GM08714 (cell line): Measurements from ENCODE around the gene NDUFB10.
A peak's percentile ranks its signal among the peaks of the same experiment; 100 is the strongest.
"Not testable (repeated sequence)": the region's sequence is repeated elsewhere in the genome, so short reads cannot be mapped to it uniquely, and the experiment has no call there.

Source experiments
- H3K4me3 ChIP-seq: fragments of 200-500 bp; sonication (Bioruptor generic); 2 replicates; pipeline ENCODE4 v1.5.1; 2014; ENCODE audit warnings: mild to moderate bottlenecking, low read length, inconsistent platforms
- ZNF274 ChIP-seq: IDR thresholded peaks from 2 replicates; pipeline ENCODE4 v1.6.1; 2012; ENCODE audit warnings: mild to moderate bottlenecking, low read depth, low read length

NDUFB10 gene

GRCh38 chr16:1946495-1947368, 12.6 kb upstream of the NDUFB10 start:
- H3K4me3 ChIP-seq, result no peak overlapping the region
- no peak for TF ChIP-seq ZNF274

GRCh38 chr16:1947369-1947670, 12.0 kb upstream of the NDUFB10 start:
- TF ChIP-seq ZNF274, result no peak

GRCh38 chr16:1949507-1949906, 9.8 kb upstream of the NDUFB10 start:
- H3K4me3 ChIP-seq, result no peak overlapping the region
- TF ChIP-seq ZNF274, result no peak

More at GRCh38 chr16:1947369-1947670, 12.0 kb upstream of the NDUFB10 start:
- no peak overlapping the region for H3K4me3 ChIP-seq

- TF ChIP-seq ZNF274, result no peak
- H3K4me3 ChIP-seq, result no peak overlapping the region
Measured at GRCh38 chr16:1950047-1950446, 9.3 kb upstream of the NDUFB10 start.

- no peak for TF ChIP-seq ZNF274
- H3K4me3 ChIP-seq, result no peak overlapping the region
Measured at GRCh38 chr16:1950559-1950958, 8.8 kb upstream of the NDUFB10 start.

- no peak for TF ChIP-seq ZNF274
Measured at GRCh38 chr16:1953734-1954133, 5.6 kb upstream of the NDUFB10 start.

GRCh38 chr16:1957434-1958142, 1.8 kb upstream of the NDUFB10 start:
- H3K4me3 ChIP-seq, result not testable (repeated sequence)

More at GRCh38 chr16:1953734-1954133, 5.6 kb upstream of the NDUFB10 start:
- H3K4me3 ChIP-seq, result no peak overlapping the region

GRCh38 chr16:1958143-1958491, 1.2 kb upstream of the NDUFB10 start:
- not testable (repeated sequence) for H3K4me3 ChIP-seq

GRCh38 chr16:1958715-1959268, 546 bp upstream of the NDUFB10 start:
- TF ChIP-seq ZNF274, result no peak
- no peak overlapping the region; the same call in 1 of the 2 replicates for H3K4me3 ChIP-seq

GRCh38 chr16:1960665-1961630, 1.6 kb downstream of the NDUFB10 start:
- TF ChIP-seq ZNF274, result no peak
- H3K4me3 ChIP-seq, result peak overlapping the region; percentile 88; the same call in 1 of the 2 replicates

GRCh38 chr16:1961651-1962067, 2.3 kb downstream of the NDUFB10 start:
- H3K4me3 ChIP-seq, result no peak overlapping the region
- TF ChIP-seq ZNF274, result no peak

GRCh38 chr16:1962161-1963153, 3.1 kb downstream of the NDUFB10 start:
- H3K4me3 ChIP-seq, result peak overlapping the region; percentile 95
